ENCODE results near the gene CADM4.

DNA sequence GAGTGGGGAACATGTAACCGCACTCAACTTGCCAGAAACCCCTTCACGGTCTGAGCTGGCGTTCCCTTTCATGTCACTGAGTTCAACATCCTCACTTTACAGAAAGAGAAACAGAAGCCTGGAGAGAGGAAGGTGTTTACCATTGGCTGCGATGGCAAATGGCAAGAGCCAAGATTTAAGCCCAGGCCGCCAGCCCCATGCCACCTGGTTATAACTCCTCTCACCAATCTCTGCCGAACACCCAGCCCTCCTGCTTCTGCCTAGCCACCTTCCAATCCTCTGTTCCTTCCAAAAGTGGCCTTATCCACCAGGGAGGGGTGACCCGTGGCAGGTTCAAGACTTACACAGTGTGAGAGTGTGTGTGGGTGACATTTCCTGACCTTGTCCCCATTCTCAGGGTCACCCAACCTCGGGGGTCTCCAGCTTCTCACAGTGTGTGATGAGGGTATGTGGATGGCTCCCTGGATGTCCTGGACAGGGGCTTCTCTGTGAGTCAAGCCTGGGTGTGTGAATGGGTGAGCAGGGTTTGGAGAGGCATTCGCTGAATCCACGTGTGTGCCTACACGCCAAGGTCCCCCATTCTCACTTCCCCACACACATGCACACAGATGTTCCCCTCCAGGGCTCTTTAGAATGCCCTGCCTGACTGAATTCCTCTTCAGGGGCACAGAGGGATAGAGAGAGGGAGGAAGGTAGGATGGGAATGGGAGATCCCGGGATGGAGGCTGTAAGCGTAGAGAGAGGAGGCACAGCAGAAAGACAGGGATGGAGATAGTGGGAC is 1.2 kb downstream of the CADM4 start:
- TF ChIP-seq, protein P1, sequence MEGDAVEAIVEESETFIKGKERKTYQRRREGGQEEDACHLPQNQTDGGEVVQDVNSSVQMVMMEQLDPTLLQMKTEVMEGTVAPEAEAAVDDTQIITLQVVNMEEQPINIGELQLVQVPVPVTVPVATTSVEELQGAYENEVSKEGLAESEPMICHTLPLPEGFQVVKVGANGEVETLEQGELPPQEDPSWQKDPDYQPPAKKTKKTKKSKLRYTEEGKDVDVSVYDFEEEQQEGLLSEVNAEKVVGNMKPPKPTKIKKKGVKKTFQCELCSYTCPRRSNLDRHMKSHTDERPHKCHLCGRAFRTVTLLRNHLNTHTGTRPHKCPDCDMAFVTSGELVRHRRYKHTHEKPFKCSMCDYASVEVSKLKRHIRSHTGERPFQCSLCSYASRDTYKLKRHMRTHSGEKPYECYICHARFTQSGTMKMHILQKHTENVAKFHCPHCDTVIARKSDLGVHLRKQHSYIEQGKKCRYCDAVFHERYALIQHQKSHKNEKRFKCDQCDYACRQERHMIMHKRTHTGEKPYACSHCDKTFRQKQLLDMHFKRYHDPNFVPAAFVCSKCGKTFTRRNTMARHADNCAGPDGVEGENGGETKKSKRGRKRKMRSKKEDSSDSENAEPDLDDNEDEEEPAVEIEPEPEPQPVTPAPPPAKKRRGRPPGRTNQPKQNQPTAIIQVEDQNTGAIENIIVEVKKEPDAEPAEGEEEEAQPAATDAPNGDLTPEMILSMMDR (conservative IDR thresholded peaks at IDR 0.05 in 1 of 2, IDR thresholded peaks at IDR 0.05 in 1 of 2; ENCODE audit: low read depth in 1 of 2, low read length in 2 of 2) = no peak
- no peak for TF ChIP-seq EZH2 (IDR thresholded peaks at IDR 0.05; ENCODE audit: low read length, missing control alignments)

Data from fibroblast of lung (primary cell).